ENCODE measurements around the gene CNOT6L. TPM values are rescaled to one million over a fixed set of nuclear protein-coding genes. Genes with fewer than 3 reads are reported as not detected.
A peak's percentile ranks its signal among the peaks of the same experiment; 100 is the strongest.

Gene CNOT6L
- total and polyA plus RNA-seq, 4 donors, result 15.4 to 47.3 (median 20.7) TPM

DNA sequence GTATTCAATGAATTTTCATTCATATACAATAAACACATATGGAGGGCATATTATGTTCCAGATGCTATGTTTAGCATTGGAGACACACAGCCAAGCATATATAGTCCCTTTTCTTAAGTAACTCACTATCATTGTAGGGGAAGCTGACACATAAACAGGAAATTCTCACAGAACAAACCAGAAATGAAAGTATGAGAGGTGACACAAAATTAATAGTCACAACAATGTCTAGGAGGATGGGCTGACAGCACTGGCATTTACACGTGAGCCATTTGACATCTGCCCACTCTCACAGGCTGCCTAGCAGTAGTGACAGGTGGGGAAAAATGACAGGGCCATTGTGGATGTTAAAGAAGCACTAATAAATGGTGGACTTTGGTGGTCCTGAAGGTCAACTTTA is 2.6 kb upstream of the CNOT6L start:
- Histone ChIP-seq H3K4me3 (ENCODE audit: low read depth, low read length) (no peak overlapping the region), H3K36me3 (ENCODE audit: control insufficient read depth, insufficient read depth, low read length) (no peaks in the 10 kb centered on the region), H3K4me1 (ENCODE audit: control insufficient read depth, insufficient read depth, low read length) (no peaks in the 10 kb centered on the region), H3K27me3 (ENCODE audit: control insufficient read depth, insufficient read depth, low read length) (no peaks in the 10 kb centered on the region), H3K27ac (ENCODE audit: low read depth, low read length) (no peak overlapping the region), H3K9me3 (ENCODE audit: control insufficient read depth, insufficient read depth, low read length) (no peaks in the 10 kb centered on the region)
- peak in 1 of 6 donors; percentile 7 for DNase-seq (ENCODE audit: low read depth in 4 of 6, low spot score in 6 of 6)
- no CpG with 5 or more reads among the region's 1 CpG for WGBS (ENCODE audit: insufficient coverage)

DNA sequence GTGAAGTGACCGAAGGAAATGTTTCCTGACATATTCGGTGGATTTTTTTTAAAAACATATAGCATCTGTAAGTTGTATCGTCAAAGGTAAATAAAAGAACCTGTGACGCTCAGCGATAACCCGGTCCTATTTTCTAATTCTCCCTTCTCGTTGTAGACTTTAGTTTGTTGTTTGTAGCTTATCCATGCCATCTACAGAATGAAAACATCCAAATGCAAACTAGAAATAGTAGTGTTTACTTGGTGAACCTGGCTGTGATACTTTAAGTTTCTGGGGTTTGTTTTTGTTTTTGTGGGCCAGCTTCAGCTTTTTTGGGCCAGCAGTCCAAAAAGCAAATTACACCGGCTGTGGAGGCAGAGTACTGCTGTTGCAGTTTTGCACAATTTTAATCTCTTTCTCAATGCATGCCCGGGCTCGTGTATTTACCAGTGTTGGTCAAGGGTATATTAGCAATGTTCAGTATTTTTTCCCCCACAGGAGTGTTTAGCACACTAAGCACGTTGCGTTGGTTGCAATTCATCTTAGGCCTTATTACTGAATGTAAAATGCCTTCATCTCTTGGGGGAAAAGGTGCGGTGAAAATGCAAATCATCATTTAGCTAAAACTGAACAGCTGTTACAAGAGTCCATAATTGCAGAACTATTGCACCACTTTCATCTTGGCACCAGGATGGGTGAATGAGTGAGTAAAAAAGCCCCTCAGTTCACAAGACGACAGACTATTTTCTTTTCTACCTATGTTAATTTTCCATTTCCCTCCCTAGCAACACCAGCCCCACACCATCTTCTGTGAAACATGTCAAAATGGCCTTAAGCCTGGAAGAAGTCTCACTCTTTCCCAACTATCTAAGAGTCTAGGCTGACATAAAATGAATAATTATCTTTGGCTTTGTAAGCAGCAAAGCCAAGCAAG is 1.7 kb upstream of the CNOT6L start:
- Histone ChIP-seq H3K36me3 (ENCODE audit: control insufficient read depth, insufficient read depth, low read length) (no peaks in the 10 kb centered on the region), H3K9me3 (ENCODE audit: control insufficient read depth, insufficient read depth, low read length) (no peaks in the 10 kb centered on the region), H3K27ac (ENCODE audit: low read depth, low read length) (peak overlapping the region; percentile 97), H3K27me3 (ENCODE audit: control insufficient read depth, insufficient read depth, low read length) (no peaks in the 10 kb centered on the region), H3K4me3 (ENCODE audit: low read depth, low read length) (peak overlapping the region; percentile 86), H3K4me1 (ENCODE audit: control insufficient read depth, insufficient read depth, low read length) (no peaks in the 10 kb centered on the region)
- WGBS (ENCODE audit: insufficient coverage), result 0% methylated on average over 1 of the region's 14 CpGs
- DNase-seq (ENCODE audit: low read depth in 4 of 6, low spot score in 6 of 6), result peak in 4 of 6 donors; percentile 15 to 62 (median 31)

DNA sequence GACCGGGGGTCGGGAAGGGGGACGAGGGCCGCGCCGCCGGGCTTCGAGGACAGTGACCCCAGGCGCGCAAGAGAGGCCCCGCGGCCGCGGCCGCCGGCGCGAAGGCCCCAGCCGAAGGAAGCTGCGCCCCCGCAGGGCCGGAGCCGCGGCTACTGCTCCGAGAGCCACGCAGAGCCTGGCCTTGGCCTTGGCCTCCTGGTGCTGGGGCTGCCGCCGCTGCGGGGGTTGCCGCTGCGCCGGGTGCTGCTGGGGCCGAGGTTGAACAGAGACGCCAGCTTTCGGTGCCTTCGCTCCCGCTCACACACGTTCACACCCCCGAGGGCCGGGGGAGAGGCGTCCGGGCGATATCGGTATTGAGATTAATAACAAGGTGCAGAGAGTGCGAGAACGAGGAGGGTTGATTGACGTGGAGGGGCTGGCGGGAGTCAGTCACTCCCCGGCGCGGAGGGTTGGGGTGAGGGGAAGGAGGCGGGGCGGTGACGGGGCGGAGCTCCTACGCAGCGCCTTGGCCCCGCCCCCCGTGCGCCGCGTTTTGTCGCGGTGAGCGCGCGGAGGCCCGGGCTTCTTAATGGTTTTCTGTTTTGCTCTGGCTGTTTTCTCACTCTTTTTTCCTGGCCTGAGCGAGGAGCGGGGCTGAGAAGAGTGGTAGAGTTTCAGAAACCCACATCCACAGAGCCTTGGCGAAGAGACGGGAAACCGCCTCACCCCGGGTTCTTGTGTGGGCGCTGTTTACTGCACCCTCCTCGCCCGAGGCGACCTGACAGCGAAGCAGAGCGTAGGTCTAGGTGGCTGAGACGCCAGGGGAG is 878 bp upstream of the CNOT6L start:
- Histone ChIP-seq H3K36me3 (ENCODE audit: control insufficient read depth, insufficient read depth, low read length) (no peaks in the 10 kb centered on the region), H3K4me3 (ENCODE audit: low read depth, low read length) (peak overlapping the region; percentile 86), H3K9me3 (ENCODE audit: control insufficient read depth, insufficient read depth, low read length) (no peaks in the 10 kb centered on the region), H3K27me3 (ENCODE audit: control insufficient read depth, insufficient read depth, low read length) (no peaks in the 10 kb centered on the region), H3K27ac (ENCODE audit: low read depth, low read length) (peak overlapping the region; percentile 97), H3K4me1 (ENCODE audit: control insufficient read depth, insufficient read depth, low read length) (no peaks in the 10 kb centered on the region)
- peak; percentile 81 to 97 (median 88) for DNase-seq (ENCODE audit: low read depth in 4 of 6, low spot score in 6 of 6)
- under 1% methylated on average over 56 of the region's 81 CpGs for WGBS (ENCODE audit: insufficient coverage)

DNA sequence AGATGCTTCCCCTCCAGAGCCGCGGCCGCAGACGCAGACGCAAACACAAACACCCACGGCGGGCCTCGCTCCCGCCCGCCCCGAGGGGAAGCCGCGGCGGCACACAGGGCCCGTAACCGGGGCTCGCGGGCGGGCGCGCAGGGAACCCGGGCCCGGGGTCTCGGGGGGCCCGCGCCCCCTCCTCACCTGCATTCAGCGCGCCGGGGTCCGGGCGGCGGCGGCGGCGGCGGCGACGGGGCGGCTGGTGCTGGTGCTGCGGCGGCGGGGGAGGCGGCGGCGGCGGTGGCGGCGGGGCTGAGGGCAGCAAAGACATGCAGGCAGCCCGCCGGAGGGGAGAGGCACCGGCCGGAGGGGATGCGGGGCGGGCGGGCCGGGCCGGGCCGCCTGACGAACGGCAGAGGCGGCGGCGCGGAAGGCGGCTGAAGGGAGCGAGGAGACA is 255 bp upstream of the CNOT6L start:
- H3K27ac ChIP-seq (ENCODE audit: low read depth, low read length), result peak overlapping the region; percentile 98
- under 1% methylated on average over 64 of the region's 66 CpGs for WGBS (ENCODE audit: insufficient coverage)
- DNase-seq (ENCODE audit: low read depth in 4 of 6, low spot score in 6 of 6), result no peak

DNA sequence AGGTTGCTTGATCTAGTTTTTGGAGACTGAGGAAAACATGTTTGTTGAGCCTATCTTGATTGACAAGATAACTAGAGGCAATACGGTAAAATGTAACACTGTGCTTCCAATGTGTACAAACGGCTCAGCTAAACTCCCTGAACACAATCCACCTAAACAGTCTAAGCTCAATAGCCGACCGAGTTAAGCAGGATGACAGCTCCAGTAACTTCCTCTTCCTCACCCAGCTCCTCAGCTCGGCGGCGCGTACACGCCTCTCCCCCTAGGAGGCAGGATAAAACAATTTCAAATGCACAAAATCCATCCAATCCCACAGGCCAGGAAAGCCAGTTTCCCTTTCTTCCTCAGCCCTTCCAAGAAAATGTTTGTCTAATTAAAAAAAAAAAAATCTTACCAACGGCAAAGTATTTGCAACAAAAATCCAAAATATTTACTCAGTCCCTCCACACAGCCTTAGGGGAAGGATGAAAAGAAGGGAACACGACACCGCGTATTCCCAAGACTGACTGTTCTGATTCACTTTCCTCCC is 1.0 kb downstream of the CNOT6L start:
- WGBS (ENCODE audit: insufficient coverage), result 0% methylated on average over 11 of the region's 13 CpGs
- Histone ChIP-seq H3K9me3 (ENCODE audit: control insufficient read depth, insufficient read depth, low read length) (no peaks in the 10 kb centered on the region), H3K4me1 (ENCODE audit: control insufficient read depth, insufficient read depth, low read length) (no peaks in the 10 kb centered on the region), H3K4me3 (ENCODE audit: low read depth, low read length) (peak overlapping the region; percentile 83), H3K27me3 (ENCODE audit: control insufficient read depth, insufficient read depth, low read length) (no peaks in the 10 kb centered on the region), H3K36me3 (ENCODE audit: control insufficient read depth, insufficient read depth, low read length) (no peaks in the 10 kb centered on the region), H3K27ac (ENCODE audit: low read depth, low read length) (peak overlapping the region; percentile 98)
- peak in 5 of 6 donors; percentile 55 to 93 (median 67) for DNase-seq (ENCODE audit: low read depth in 4 of 6, low spot score in 6 of 6)

More for the DNA sequence above, 255 bp upstream of the CNOT6L start:
- no peaks in the 10 kb centered on the region for H3K4me1 ChIP-seq (ENCODE audit: control insufficient read depth, insufficient read depth, low read length)
- H3K36me3 ChIP-seq (ENCODE audit: control insufficient read depth, insufficient read depth, low read length), result no peaks in the 10 kb centered on the region
- no peaks in the 10 kb centered on the region for H3K27me3 ChIP-seq (ENCODE audit: control insufficient read depth, insufficient read depth, low read length)
- H3K9me3 ChIP-seq (ENCODE audit: control insufficient read depth, insufficient read depth, low read length), result no peaks in the 10 kb centered on the region
- peak overlapping the region; percentile 86 for H3K4me3 ChIP-seq (ENCODE audit: low read depth, low read length)

DNA sequence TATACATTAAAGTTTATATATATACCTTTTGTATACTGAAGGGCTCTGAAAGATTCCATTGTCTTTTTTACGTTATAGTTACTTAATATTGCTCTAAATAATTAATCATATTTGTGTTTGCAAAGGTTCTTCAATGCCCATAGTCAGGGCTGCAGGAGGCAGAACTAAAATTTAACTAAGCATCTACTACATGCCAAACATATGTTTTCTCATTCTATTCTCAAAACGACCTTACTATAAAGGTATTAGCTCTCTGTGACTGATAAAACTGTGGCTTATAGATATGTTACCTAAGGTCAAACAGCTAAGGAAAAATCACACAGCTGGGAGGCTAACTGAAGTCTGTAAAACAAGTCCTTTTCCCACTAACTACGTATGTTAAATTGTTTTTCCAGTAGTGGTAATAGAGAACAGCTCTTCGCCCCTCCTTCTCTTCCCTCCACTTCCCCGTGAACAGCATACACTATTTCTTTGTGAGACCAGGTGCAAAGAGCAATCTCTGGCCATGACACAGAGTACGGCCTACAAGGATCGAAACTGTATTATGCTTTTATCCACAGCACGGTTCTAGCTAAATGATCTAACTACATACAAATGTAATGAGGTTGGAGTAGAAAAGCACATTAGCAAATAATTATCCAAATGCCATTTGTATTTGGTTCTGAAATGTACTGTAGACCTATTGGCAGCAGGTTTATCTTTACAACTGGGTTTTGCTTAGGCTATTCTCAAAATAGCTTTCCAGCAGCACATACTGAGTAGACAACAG is 1.7 kb downstream of the CNOT6L start:
- DNase-seq (ENCODE audit: low read depth in 4 of 6, low spot score in 6 of 6), result peak in 1 of 6 donors; percentile 29
- peak overlapping the region; percentile 83 for H3K4me3 ChIP-seq (ENCODE audit: low read depth, low read length)

DNA sequence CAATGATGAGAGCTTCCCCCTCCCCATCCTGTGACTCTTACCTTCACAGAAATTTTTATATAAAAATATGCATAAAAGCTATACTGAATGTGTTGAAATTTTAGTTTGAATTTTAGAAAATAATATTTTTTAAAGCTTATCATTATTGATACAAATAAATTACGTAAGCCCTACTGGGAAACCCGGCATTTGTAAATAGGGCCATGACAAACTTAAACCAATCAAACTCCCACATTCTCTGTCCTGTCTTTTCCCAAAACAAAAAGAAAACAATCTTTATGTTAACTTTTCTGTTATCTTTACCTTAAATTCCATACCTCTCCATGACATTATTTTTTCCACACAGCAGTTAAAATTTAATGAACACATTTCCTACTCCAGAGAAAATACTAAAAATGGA is 2.6 kb downstream of the CNOT6L start:
- no peak for DNase-seq (ENCODE audit: low read depth in 4 of 6, low spot score in 6 of 6)
- no peaks in the 10 kb centered on the region for H3K4me1 ChIP-seq (ENCODE audit: control insufficient read depth, insufficient read depth, low read length)
- H3K27me3 ChIP-seq (ENCODE audit: control insufficient read depth, insufficient read depth, low read length), result no peaks in the 10 kb centered on the region
- no peaks in the 10 kb centered on the region for H3K36me3 ChIP-seq (ENCODE audit: control insufficient read depth, insufficient read depth, low read length)
- 88% methylated on average over 1 of the region's 2 CpGs for WGBS (ENCODE audit: insufficient coverage)
- H3K27ac ChIP-seq (ENCODE audit: low read depth, low read length), result no peak overlapping the region
- H3K4me3 ChIP-seq (ENCODE audit: low read depth, low read length), result no peak overlapping the region
- no peaks in the 10 kb centered on the region for H3K9me3 ChIP-seq (ENCODE audit: control insufficient read depth, insufficient read depth, low read length)

More for the DNA sequence above, 1.7 kb downstream of the CNOT6L start:
- Histone ChIP-seq H3K4me1 (ENCODE audit: control insufficient read depth, insufficient read depth, low read length) (no peaks in the 10 kb centered on the region), H3K27me3 (ENCODE audit: control insufficient read depth, insufficient read depth, low read length) (no peaks in the 10 kb centered on the region), H3K27ac (ENCODE audit: low read depth, low read length) (peak overlapping the region; percentile 98), H3K36me3 (ENCODE audit: control insufficient read depth, insufficient read depth, low read length) (no peaks in the 10 kb centered on the region), H3K9me3 (ENCODE audit: control insufficient read depth, insufficient read depth, low read length) (no peaks in the 10 kb centered on the region)
- WGBS (ENCODE audit: insufficient coverage), result no CpG with 5 or more reads among the region's 8 CpGs

DNA sequence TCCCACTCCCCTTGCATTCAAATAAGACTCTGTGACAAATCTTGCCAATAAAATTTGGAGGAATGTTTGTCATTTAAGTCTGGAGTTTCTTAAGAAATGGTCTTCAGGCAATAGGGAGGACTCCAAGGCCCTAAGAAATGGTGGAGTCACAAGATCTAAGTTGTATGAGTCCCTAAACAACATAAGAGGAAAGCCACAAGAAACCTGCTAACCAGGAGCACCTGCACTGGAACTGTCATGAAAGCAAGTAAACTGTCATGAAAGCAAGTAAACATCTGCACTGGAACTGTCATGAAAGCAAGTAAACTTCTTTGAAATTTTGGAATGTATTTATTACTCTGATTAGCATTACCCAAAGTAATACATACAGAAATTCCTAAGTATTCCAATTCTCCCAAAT is 3.5 kb downstream of the CNOT6L start:
- Histone ChIP-seq H3K27ac (ENCODE audit: low read depth, low read length) (no peak overlapping the region), H3K9me3 (ENCODE audit: control insufficient read depth, insufficient read depth, low read length) (no peaks in the 10 kb centered on the region), H3K27me3 (ENCODE audit: control insufficient read depth, insufficient read depth, low read length) (no peaks in the 10 kb centered on the region), H3K4me1 (ENCODE audit: control insufficient read depth, insufficient read depth, low read length) (no peaks in the 10 kb centered on the region), H3K4me3 (ENCODE audit: low read depth, low read length) (no peak overlapping the region), H3K36me3 (ENCODE audit: control insufficient read depth, insufficient read depth, low read length) (no peaks in the 10 kb centered on the region)
- no peak for DNase-seq (ENCODE audit: low read depth in 4 of 6, low spot score in 6 of 6)

DNA sequence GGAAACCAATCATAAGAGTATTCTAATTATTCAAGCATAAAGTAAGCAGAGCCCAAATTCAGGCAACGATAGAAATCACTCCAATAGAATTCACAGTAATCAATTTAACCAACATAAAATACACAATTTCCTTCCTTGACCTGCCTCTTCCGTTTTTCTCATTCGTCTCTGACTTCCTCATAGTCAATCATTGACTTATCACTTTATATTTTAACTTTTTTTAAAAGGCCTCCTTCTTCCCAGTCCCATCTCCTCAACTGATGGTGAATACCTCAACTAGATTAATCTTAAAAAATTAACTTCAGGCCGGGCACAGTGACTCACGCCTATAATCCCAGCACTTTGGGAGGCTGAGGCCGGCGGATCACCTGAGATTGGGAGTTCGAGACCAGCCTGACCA is 13.3 kb downstream of the CNOT6L start:
- Histone ChIP-seq H3K27ac (ENCODE audit: low read depth, low read length) (no peak overlapping the region), H3K27me3 (ENCODE audit: control insufficient read depth, insufficient read depth, low read length) (no peaks in the 10 kb centered on the region), H3K4me3 (ENCODE audit: low read depth, low read length) (no peak overlapping the region), H3K9me3 (ENCODE audit: control insufficient read depth, insufficient read depth, low read length) (no peaks in the 10 kb centered on the region), H3K4me1 (ENCODE audit: control insufficient read depth, insufficient read depth, low read length) (no peaks in the 10 kb centered on the region), H3K36me3 (ENCODE audit: control insufficient read depth, insufficient read depth, low read length) (no peaks in the 10 kb centered on the region)
- 80% methylated on average over 3 of the region's 8 CpGs for WGBS (ENCODE audit: insufficient coverage)
- no peak for DNase-seq (ENCODE audit: low read depth in 4 of 6, low spot score in 6 of 6)
